ENCODE results near the gene DHX30.
"Not testable (repeated sequence)": the region's sequence is repeated elsewhere in the genome, so short reads cannot be mapped to it uniquely, and the experiment has no call there.

The DHX30 gene, protein sequence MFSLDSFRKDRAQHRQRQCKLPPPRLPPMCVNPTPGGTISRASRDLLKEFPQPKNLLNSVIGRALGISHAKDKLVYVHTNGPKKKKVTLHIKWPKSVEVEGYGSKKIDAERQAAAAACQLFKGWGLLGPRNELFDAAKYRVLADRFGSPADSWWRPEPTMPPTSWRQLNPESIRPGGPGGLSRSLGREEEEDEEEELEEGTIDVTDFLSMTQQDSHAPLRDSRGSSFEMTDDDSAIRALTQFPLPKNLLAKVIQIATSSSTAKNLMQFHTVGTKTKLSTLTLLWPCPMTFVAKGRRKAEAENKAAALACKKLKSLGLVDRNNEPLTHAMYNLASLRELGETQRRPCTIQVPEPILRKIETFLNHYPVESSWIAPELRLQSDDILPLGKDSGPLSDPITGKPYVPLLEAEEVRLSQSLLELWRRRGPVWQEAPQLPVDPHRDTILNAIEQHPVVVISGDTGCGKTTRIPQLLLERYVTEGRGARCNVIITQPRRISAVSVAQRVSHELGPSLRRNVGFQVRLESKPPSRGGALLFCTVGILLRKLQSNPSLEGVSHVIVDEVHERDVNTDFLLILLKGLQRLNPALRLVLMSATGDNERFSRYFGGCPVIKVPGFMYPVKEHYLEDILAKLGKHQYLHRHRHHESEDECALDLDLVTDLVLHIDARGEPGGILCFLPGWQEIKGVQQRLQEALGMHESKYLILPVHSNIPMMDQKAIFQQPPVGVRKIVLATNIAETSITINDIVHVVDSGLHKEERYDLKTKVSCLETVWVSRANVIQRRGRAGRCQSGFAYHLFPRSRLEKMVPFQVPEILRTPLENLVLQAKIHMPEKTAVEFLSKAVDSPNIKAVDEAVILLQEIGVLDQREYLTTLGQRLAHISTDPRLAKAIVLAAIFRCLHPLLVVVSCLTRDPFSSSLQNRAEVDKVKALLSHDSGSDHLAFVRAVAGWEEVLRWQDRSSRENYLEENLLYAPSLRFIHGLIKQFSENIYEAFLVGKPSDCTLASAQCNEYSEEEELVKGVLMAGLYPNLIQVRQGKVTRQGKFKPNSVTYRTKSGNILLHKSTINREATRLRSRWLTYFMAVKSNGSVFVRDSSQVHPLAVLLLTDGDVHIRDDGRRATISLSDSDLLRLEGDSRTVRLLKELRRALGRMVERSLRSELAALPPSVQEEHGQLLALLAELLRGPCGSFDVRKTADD

GRCh38 chr3:47802734-47803479, at the start of gene DHX30:
TSS of gene DHX30 (plus strand) at chr3:47803138. CDS start at chr3:47810684, 7,546 bp downstream.
- DNase-seq: peak; percentile 89

- DNase-seq: no peak
Observed at GRCh38 chr3:47758261-47759025, 44.5 kb upstream of the DHX30 start.

DNA sequence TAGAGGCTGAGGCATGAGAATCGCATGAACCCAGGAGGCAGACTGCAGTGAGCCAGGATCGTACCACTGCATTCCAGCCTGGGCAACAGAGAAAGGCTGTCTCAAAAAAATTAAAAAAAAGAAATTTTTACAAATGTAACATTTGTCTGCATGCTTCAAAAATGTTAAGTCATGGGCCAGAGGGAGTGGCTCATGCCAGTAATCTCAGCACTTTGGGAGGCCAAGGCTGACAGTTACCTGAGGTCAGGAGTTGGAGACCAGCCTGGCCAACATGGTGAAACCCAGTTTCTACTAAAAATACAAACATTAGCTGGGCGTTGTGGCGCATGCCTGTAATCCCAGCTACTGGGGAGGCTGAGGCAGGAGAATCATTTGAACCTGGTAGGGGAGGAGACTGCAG, 42.7 kb upstream of the DHX30 start:
- DNase-seq: not testable (repeated sequence)

- DNase-seq: no peak
Observed at GRCh38 chr3:47761046-47761445, 41.9 kb upstream of the DHX30 start.

DNA sequence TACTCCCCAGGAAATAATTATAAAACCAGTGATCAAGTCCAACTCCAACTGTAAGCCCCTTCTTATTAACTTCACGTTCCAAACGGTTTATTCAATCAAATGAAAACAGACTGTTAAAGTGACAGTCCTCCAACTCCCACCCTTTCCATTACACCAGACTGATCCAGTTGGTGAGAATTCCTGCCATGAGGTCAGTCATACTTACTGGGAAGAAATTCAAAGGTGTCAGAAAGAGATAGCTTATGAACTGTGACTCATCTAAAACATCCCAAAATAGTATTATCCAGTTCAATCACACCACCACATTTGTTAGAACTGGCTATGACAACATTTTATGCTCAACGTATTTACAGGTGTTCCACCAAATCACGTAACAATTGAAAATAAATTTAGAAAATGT, 40.7 kb upstream of the DHX30 start:
- DNase-seq: no peak

DNA sequence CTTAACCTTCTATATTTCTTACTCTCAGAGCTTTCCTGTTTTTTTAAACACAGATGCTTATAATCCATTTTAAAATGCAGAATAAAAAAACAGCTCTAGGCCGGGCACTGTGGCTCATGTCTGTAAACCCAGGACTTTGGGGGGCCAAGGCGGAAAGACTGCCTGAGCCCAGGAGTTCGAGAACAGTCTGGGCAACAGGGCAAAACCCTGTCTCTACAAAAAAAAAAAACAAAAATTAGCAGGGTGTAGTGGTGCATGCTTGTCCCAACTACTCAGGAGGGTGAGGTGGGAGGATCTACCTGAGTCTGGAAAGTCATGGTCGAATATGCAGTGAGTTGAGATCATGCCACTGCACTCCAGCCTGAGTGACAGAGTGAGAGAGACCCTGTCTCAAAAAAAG, 36.8 kb upstream of the DHX30 start:
- no peak for DNase-seq

DNA sequence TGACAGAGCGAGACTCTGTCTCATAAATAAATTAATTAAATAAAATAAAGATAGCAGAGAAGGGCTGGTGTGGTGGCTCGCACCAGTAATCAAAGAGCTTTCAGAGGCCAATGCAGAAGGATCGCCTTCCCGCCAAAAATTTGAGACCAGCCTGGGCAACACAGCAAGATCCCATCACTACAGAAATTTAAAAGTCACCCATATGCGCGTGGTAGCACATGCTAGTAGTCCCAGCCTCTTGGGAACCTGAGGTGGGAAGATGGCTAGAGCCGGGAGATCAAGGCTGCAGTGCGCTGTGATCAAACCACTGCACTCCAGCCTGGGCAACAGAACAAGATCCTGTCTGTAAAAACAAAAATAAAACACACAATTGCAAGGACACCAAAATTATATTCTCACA, 30.9 kb upstream of the DHX30 start:
- no peak for DNase-seq

- no peak for DNase-seq
Observed at GRCh38 chr3:47772788-47773187, 30.1 kb upstream of the DHX30 start.

GRCh38 chr3:47778746-47779145, 24.2 kb upstream of the DHX30 start:
- no peak for DNase-seq

GRCh38 chr3:47780741-47781684, 21.9 kb upstream of the DHX30 start:
- peak; percentile 73 for DNase-seq

DNA sequence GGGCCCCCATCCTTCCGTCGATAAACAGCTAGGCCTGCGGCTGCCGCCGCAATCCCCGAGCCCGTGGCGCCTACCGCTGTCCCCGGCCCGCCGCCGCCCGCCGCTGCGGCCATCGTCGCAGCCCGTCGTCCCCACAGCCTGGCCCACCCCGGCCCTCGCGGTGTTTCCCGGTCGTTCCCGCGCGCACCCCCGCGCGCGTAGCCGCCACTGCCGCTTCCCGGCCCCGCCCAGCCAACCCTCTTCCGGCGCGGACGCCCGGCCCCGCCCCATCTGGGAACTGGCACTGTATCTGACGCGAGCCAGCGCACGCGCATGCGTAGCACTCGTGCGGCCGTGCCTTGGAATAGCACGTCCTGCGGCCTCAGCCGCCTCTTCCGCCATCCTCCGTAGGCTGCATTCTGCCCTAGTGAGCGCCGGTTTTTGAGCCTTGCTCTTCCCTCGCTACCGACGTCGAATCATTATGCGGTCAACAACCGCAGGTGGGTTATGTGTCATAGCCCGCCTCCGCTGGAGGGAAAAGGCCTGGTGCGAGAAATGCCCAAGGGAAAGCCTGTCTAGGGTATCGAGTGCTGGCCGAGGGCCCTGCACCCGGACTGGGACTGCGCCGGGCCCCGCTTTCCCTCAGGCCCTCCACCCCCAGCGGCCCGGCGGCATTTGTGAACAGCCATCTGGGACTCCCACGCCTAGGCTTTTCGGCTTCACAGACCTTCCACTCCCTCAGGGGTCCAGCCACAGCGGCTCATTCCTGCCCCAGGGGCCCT, 21.1 kb upstream of the DHX30 start, which contains the start of gene SMARCC1:
SMARCC1 (minus strand) TSS at position 209 of the 761 bp plus-strand sequence; CDS start at position 113, 96 bp downstream.
- peak; percentile 98 for DNase-seq

GRCh38 chr3:47782446-47783308, 20.3 kb upstream of the DHX30 start:
- no peak for DNase-seq

DNA sequence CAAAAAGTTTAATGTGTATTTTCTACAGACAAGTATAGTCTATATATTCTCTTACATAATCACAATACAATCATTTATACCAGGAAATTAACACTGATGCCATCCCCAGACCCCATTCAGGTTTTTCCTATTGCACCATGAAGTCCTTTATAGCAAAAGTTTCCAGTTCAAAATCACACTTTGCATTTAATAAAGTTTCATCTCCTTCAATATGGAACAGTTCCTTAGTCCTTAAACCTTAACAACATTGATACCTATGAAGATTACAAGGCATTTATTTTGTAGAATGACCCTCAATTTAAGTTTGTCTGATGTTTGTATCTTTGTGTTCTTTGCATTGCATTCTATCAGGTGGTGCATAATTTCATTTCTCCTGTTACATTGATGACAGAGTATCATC, 19.3 kb upstream of the DHX30 start:
- no peak for DNase-seq

GRCh38 chr3:47791193-47791855, 11.6 kb upstream of the DHX30 start:
- no peak for DNase-seq

- no peak for DNase-seq
Observed at GRCh38 chr3:47792699-47793098, 10.2 kb upstream of the DHX30 start.

- DNase-seq: no peak
Observed at GRCh38 chr3:47794544-47794943, 8.4 kb upstream of the DHX30 start.

GRCh38 chr3:47799733-47800132, 3.2 kb upstream of the DHX30 start:
- no peak for DNase-seq

DNA sequence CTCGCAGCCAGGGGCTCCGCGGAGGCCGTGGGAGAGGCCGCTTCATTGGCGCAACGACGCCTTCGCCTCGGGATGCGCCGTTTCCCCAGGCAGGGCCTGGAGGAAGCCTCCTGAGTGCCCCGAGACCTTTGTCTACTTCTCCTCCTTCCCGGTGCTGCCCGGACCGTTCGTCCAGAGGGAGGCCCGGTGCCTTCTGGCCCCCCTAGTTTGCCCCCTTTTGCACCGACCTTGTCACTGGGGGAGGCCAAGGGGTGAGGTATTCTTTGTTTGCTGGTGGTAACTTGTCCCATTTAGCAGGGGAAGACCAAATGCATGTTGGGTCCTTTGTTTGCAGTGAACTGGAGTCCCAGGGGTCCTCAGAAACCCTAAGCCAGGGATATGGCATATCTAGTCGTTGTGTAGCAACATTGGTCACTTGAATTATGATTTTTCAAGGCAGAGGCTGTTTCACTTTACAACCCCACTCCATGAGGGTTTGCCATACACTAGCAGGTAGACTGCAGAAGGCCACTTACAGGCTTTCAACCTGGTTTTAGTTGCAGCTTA, 615 bp downstream of the DHX30 start:
- no peak for DNase-seq

Data from CD4-positive, alpha-beta T cell treated with Interleukin-21 for 1 hour (primary cell).